DOHH2 (cell line): ENCODE results near the gene SPHK1.

ENCODE experiments used
- H3F3A ChIP-seq: fragments of 200-600 bp; sonication (generic), shearing (Covaris generic); 2 replicates; pipeline ENCODE4 v1.6.0; 2016; ENCODE audit warnings: antibody characterized with exemption, mild to moderate bottlenecking; ENCODE audit not compliant: control insufficient read depth, insufficient read depth
- H3K27ac ChIP-seq: fragments of 200-600 bp; sonication (generic); 2 replicates; pipeline ENCODE4 v1.5.1; 2014; ENCODE audit warnings: low read depth, mild to moderate bottlenecking, low read length, moderate library complexity
- H3K27me3 ChIP-seq: fragments of 200-600 bp; sonication (generic); 2 replicates; pipeline ENCODE4 v1.6.1; 2014; ENCODE audit warnings: mild to moderate bottlenecking, low read length, mixed read lengths; ENCODE audit not compliant: control insufficient read depth
- H3K36me3 ChIP-seq: fragments of 200-600 bp; sonication (generic); 2 replicates; pipeline ENCODE4 v1.6.1; 2014; ENCODE audit warnings: mild to moderate bottlenecking, low read length, moderate library complexity, mixed read lengths; ENCODE audit not compliant: control insufficient read depth
- H3K4me1 ChIP-seq: fragments of 200-600 bp; sonication (generic); 2 replicates; pipeline ENCODE4 v1.6.1; 2014; ENCODE audit warnings: mild to moderate bottlenecking, low read length, mixed read lengths; ENCODE audit not compliant: control insufficient read depth
- H3K4me2 ChIP-seq: fragments of 200-600 bp; sonication (generic); 2 replicates; pipeline ENCODE4 v1.6.0; 2014; ENCODE audit warnings: mild to moderate bottlenecking, low read length, moderate library complexity
- H3K4me3 ChIP-seq: fragments of 200-600 bp; sonication (generic); 2 replicates; pipeline ENCODE4 v1.5.1; 2014; ENCODE audit warnings: mild to moderate bottlenecking, low read length, mixed read lengths
- H3K79me2 ChIP-seq: fragments of 200-600 bp; sonication (generic); 2 replicates; pipeline ENCODE4 v1.6.1; 2014; ENCODE audit warnings: mild to moderate bottlenecking, low read length, mixed read lengths; ENCODE audit not compliant: control insufficient read depth
- H3K9me2 ChIP-seq: fragments of 200-600 bp; sonication (generic); replicated peaks from 2 replicates; pipeline ENCODE4 v1.6.1; 2014; ENCODE audit warnings: mild to moderate bottlenecking, low read length, mixed read lengths; ENCODE audit not compliant: control insufficient read depth
- H3K9me3 ChIP-seq: fragments of 200-600 bp; sonication (generic); 2 replicates; pipeline ENCODE4 v1.6.1; 2014; ENCODE audit warnings: antibody characterized with exemption, low read length, mixed read lengths; ENCODE audit not compliant: control insufficient read depth, insufficient read depth
- H4K20me1 ChIP-seq: fragments of 200-600 bp; sonication (generic); 2 replicates; pipeline ENCODE4 v1.6.0; 2014; ENCODE audit warnings: low read depth, mild to moderate bottlenecking, antibody characterized with exemption, low read length, moderate library complexity; ENCODE audit not compliant: control insufficient read depth, insufficient read depth
- CTCF ChIP-seq: fragments of 200-600 bp; sonication (generic); IDR thresholded peaks from one replicate; pipeline ENCODE4 v1.5.1; 2014; ENCODE audit warnings: antibody characterized with exemption, mild to moderate bottlenecking, low read depth, low read length; ENCODE audit not compliant: poor library complexity, severe bottlenecking
- EZH2phosphoT487 ChIP-seq: fragments of 200-600 bp; sonication (generic); IDR thresholded peaks from 2 replicates; pipeline ENCODE4 v1.6.1; 2017; ENCODE audit warnings: borderline replicate concordance, mild to moderate bottlenecking, antibody characterized with exemption, low read length, moderate library complexity, mixed read lengths

Gene SPHK1

GRCh38 chr17:76382803-76383545, 1.4 kb upstream of the SPHK1 start:
- Histone ChIP-seq H3K27me3 (peaks cover 37% of the 10 kb centered on the region), H3K4me3 (peak overlapping the region; percentile 71), H4K20me1 (no peaks in the 10 kb centered on the region), H3K27ac (no peak overlapping the region), H3F3A (peaks cover 3% of the 10 kb centered on the region; the same call in 1 of the 2 replicates), H3K9me2 (no peaks in the 10 kb centered on the region), H3K36me3 (no peaks in the 10 kb centered on the region), H3K79me2 (no peaks in the 10 kb centered on the region), H3K9me3 (no peaks in the 10 kb centered on the region), H3K4me1 (peaks cover 46% of the 10 kb centered on the region), H3K4me2 (peak overlapping the region; percentile 72)
- no peak for TF ChIP-seq CTCF
- 0 out of 2 replicates have a peak, but pooled peaks have one; percentile 37 for TF ChIP-seq EZH2phosphoT487

GRCh38 chr17:76383546-76384221, 725 bp upstream of the SPHK1 start:
- Histone ChIP-seq H3F3A (peaks cover 3% of the 10 kb centered on the region; the same call in 1 of the 2 replicates), H3K27me3 (peaks cover 37% of the 10 kb centered on the region), H3K9me2 (no peaks in the 10 kb centered on the region), H3K4me2 (peak overlapping the region; percentile 72), H3K27ac (no peak overlapping the region), H3K4me3 (peak overlapping the region; percentile 71), H3K79me2 (no peaks in the 10 kb centered on the region), H3K36me3 (no peaks in the 10 kb centered on the region), H4K20me1 (no peaks in the 10 kb centered on the region), H3K9me3 (no peaks in the 10 kb centered on the region), H3K4me1 (peaks cover 46% of the 10 kb centered on the region)
- TF ChIP-seq EZH2phosphoT487 (no peak), CTCF (peak; percentile 38)

GRCh38 chr17:76384987-76385891, 830 bp downstream of the SPHK1 start:
- peaks cover 37% of the 10 kb centered on the region for H3K27me3 ChIP-seq
- no peaks in the 10 kb centered on the region for H3K9me3 ChIP-seq
- peak overlapping the region; percentile 72 for H3K4me2 ChIP-seq
- peak overlapping the region; percentile 71 for H3K4me3 ChIP-seq
- TF ChIP-seq EZH2phosphoT487 (peak; percentile 90; the same call in 1 of the 2 replicates), CTCF (no peak)
- H3K79me2 ChIP-seq, result no peaks in the 10 kb centered on the region
- peaks cover 8% of the 10 kb centered on the region; the same call in 1 of the 2 replicates for H3F3A ChIP-seq
- H3K36me3 ChIP-seq, result no peaks in the 10 kb centered on the region; the same call in 1 of the 2 replicates
- no peak overlapping the region for H3K27ac ChIP-seq
- peaks cover 46% of the 10 kb centered on the region for H3K4me1 ChIP-seq
- H4K20me1 ChIP-seq, result no peaks in the 10 kb centered on the region
- no peaks in the 10 kb centered on the region for H3K9me2 ChIP-seq
